ENCODE data around the gene TUBB4B. TPM values are rescaled to one million over a fixed set of nuclear protein-coding genes. Genes with fewer than 3 reads are reported as not detected.

Gene TUBB4B
- total RNA-seq, 2 donors from 2014 or later, result 328 to 415 TPM

- no peak overlapping the region for H3K9ac ChIP-seq (ENCODE audit: extremely low read depth, low read length, poor library complexity, severe bottlenecking)
- peaks cover 37% of the 10 kb centered on the region for H3K36me3 Mint-ChIP-seq (ENCODE audit: low read depth)
- no peak for TF ChIP-seq CTCF (conservative IDR thresholded peaks at IDR 0.05)
These were observed 25.1 kb downstream of the TUBB4B start for GRCh38 chr9:137266162-137266527.

DNA sequence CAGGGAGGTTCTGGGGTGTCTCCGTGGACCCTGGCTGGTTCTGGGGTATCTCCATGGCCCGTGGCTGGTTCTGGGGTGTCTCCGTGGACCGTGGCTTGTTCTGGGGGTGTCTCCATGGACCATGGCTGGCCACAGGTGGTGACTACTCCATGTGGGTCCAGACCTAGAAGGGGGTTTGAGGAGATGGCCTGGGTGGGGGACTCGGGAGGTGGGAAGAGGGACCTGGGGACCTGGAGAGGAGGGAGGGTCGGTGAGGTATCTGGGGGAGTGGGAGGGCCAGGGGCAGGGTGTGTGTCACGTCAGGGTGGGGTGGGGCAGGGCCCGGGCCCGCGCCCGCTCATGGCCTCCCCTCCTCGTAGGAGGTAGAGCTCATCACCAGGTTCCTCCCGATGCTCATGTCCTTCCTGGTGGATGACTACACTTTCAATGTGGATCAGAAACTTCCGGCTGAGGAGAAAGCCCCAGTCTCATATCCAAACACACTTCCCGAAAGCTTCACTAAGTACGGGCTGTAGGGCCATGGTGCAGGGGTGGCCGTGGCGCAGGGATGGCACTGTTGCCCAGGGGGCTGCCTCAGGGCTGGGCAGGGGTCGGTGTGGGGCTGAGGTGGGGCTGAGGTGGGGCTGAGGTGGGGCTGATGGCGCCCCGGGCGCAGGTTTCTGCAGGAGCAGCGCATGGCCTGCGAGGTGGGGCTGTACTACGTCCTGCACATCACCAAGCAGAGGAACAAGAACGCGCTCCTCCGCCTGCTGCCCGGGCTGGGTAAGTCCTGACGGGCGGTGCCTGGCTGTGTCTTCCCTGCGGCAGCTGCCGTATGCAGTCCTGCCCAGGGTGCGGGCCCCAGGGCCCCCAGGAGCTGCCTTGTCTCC is 25.7 kb downstream of the TUBB4B start:
- no peak for DNase-seq
- Mint-ChIP-seq H3K4me1 (no peaks in the 10 kb centered on the region), H3K27ac (no peak overlapping the region), H3K4me3 (no peak overlapping the region), H3K36me3 (ENCODE audit: low read depth) (peaks cover 35% of the 10 kb centered on the region), H3K27me3 (ENCODE audit: insufficient read depth) (no peaks in the 10 kb centered on the region), H3K9me3 (no peaks in the 10 kb centered on the region)
- Histone ChIP-seq H3K9me3 (ENCODE audit: control insufficient read depth, low read length) (no peaks in the 10 kb centered on the region), H3K27ac (ENCODE audit: low read depth, low read length) (no peak overlapping the region), H3K27me3 (ENCODE audit: control insufficient read depth, insufficient read depth, low read length, poor library complexity, severe bottlenecking) (no peaks in the 10 kb centered on the region), H3K4me1 (ENCODE audit: control insufficient read depth, insufficient read depth, low read length) (no peaks in the 10 kb centered on the region), H3K9ac (ENCODE audit: extremely low read depth, low read length, poor library complexity, severe bottlenecking) (no peak overlapping the region), H3K4me3 (ENCODE audit: low read length) (no peak overlapping the region), H3K36me3 (ENCODE audit: control insufficient read depth, insufficient read depth, low read length) (peaks cover 47% of the 10 kb centered on the region)
- WGBS, 2 experiments (ENCODE audit: insufficient coverage in 1 of 2, insufficient read length in 1 of 2), result 90 to 94% methylated on average over 18 to 34 of the region's 34 CpGs
- TF ChIP-seq CTCF (conservative IDR thresholded peaks at IDR 0.05), result no peak

More at GRCh38 chr9:137266162-137266527, 25.1 kb downstream of the TUBB4B start:
- 97 to 99% methylated on average over 13 to 15 of the region's 15 CpGs for WGBS, 2 experiments (ENCODE audit: insufficient coverage in 1 of 2, insufficient read length in 1 of 2)
- no peak overlapping the region for H3K27ac Mint-ChIP-seq
- no peaks in the 10 kb centered on the region for H3K4me1 ChIP-seq (ENCODE audit: control insufficient read depth, insufficient read depth, low read length)
- no peaks in the 10 kb centered on the region for H3K27me3 ChIP-seq (ENCODE audit: control insufficient read depth, insufficient read depth, low read length, poor library complexity, severe bottlenecking)
- H3K36me3 ChIP-seq (ENCODE audit: control insufficient read depth, insufficient read depth, low read length), result peaks cover 47% of the 10 kb centered on the region
- no peaks in the 10 kb centered on the region for H3K9me3 Mint-ChIP-seq
- H3K27ac ChIP-seq (ENCODE audit: low read depth, low read length), result no peak overlapping the region
- H3K9me3 ChIP-seq (ENCODE audit: control insufficient read depth, low read length), result no peaks in the 10 kb centered on the region
- H3K4me3 Mint-ChIP-seq, result no peak overlapping the region
- no peaks in the 10 kb centered on the region for H3K4me1 Mint-ChIP-seq
- H3K4me3 ChIP-seq (ENCODE audit: low read length), result no peak overlapping the region
- DNase-seq, result no peak
- no peaks in the 10 kb centered on the region for H3K27me3 Mint-ChIP-seq (ENCODE audit: insufficient read depth)

GRCh38 chr9:137267933-137268355 is 26.9 kb downstream of the TUBB4B start:
- H3K27me3 ChIP-seq (ENCODE audit: control insufficient read depth, insufficient read depth, low read length, poor library complexity, severe bottlenecking), result no peaks in the 10 kb centered on the region
- no peaks in the 10 kb centered on the region for H3K4me1 ChIP-seq (ENCODE audit: control insufficient read depth, insufficient read depth, low read length)
- TF ChIP-seq CTCF (conservative IDR thresholded peaks at IDR 0.05), result no peak
- WGBS, 2 experiments (ENCODE audit: insufficient coverage in 1 of 2, insufficient read length in 1 of 2), result 94 to 99% methylated on average over 5 to 6 of the region's 6 CpGs
- H3K9me3 ChIP-seq (ENCODE audit: control insufficient read depth, low read length), result no peaks in the 10 kb centered on the region
- no peak overlapping the region for H3K27ac ChIP-seq (ENCODE audit: low read depth, low read length)
- Mint-ChIP-seq H3K27ac (no peak overlapping the region), H3K36me3 (ENCODE audit: low read depth) (peaks cover 32% of the 10 kb centered on the region), H3K4me1 (no peaks in the 10 kb centered on the region), H3K9me3 (no peaks in the 10 kb centered on the region), H3K27me3 (ENCODE audit: insufficient read depth) (no peaks in the 10 kb centered on the region), H3K4me3 (no peak overlapping the region)
- DNase-seq, result no peak
- no peak overlapping the region for H3K4me3 ChIP-seq (ENCODE audit: low read length)
- peaks cover 49% of the 10 kb centered on the region for H3K36me3 ChIP-seq (ENCODE audit: control insufficient read depth, insufficient read depth, low read length)
- H3K9ac ChIP-seq (ENCODE audit: extremely low read depth, low read length, poor library complexity, severe bottlenecking), result no peak overlapping the region

Measured in endodermal cell (in vitro differentiated cells).